Psoas muscle (tissue), 8 donors: ENCODE measurements around the gene STIL. TPM values are rescaled to one million over a fixed set of nuclear protein-coding genes. Genes with fewer than 3 reads are reported as not detected.

Source experiments
- ATAC-seq, 4 donors: fragments of 200-7000 bp; cut with Tn5 transposase; one replicate each; pipeline ENCODE4 v1.9.1; 2020; ENCODE audit warnings: moderate library complexity in 3 of 4, mild to moderate bottlenecking in 2 of 4
- DNase-seq, 2 donors: peaks; one replicate each; pipeline ENCODE4 v3.0.0-alpha.2; 2020
- H3K27ac ChIP-seq: fragments of 200-600 bp; one replicate; pipeline ENCODE4 v1.8.0; 2022
- H3K27me3 ChIP-seq, 3 donors: fragments of 200-600 bp in 1 of 3; one replicate each; pipeline versions ENCODE4 v1.6.1 to v1.8.0; 2013 to 2022; ENCODE audit warnings: low read length in 2 of 3, mild to moderate bottlenecking in 2 of 3, moderate library complexity in 1 of 3; ENCODE audit not compliant: insufficient read depth in 3 of 3
- H3K36me3 ChIP-seq, 2 donors: fragments of 200-600 bp in 1 of 2; one replicate each; pipeline versions ENCODE4 v1.6.1 to v1.8.0; 2013 to 2022; ENCODE audit warnings: low read depth in 1 of 2, mild to moderate bottlenecking in 1 of 2, moderate library complexity in 1 of 2; ENCODE audit not compliant: insufficient read depth in 1 of 2
- H3K4me1 ChIP-seq: fragments of 200-600 bp; one replicate; pipeline ENCODE4 v1.8.0; 2022
- H3K4me3 ChIP-seq: fragments of 200-600 bp; one replicate; pipeline ENCODE4 v1.8.0; 2022; ENCODE audit warnings: mild to moderate bottlenecking
- H3K9me3 ChIP-seq: fragments of 200-600 bp; one replicate; pipeline ENCODE4 v1.8.0; 2022
- WGBS, 3 donors: extraction: QIAGEN DNeasy Blood & Tissue Kit; methylation state at CpG; one replicate each; pipeline versions ENCODE4 v1.1.6 to v1.1.7; 2013; 5-methylcytosine and 5-hydroxymethylcytosine counted together
- intact Hi-C, 2 donors: fragments of 100-400 bp; cut with DNase I; formaldehyde crosslinking; loops; one replicate each; pipeline versions ENCODE4 v1.11.0 to v1.14.2; 2022
- polyA plus RNA-seq, 3 donors: library from polyadenylated mRNA; stranded (reverse); fragments of 200-250 nt; gene quantifications; one replicate each; pipeline ENCODE4 v1.2.3, GENCODE V29; 2013
- total RNA-seq, 4 donors: library from RNA; stranded (reverse); fragmentation: NEBNext Ultra II Directional in 2 of 4; extraction: Animal tissue kit (Norgen Biotek cat#: 25700) in 2 of 4; gene quantifications; one replicate each; pipeline versions ENCODE4 v1.2.1 to v1.2.4, GENCODE V29; 2021 to 2023
- TF ChIP-seq, protein P1 (sequence below): fragments of 200-600 bp; IDR thresholded peaks from one replicate; pipeline ENCODE4 v1.8.0; 2022; ENCODE audit warnings: antibody characterized with exemption
- donor health status: healthy with polysubstance abuse.
- donor health status: DM: no; HTN: no; CAD: no; lungs with moderate emphysema.
- donor health status: Bipolar disorder and iron deficiency.
- donor health status: healthy.
- donor health status: DM: yes; HTN: yes; CAD: no.
- donor health status: DM: no; HTN: no; CAD: no.
- donor health status: DM: no; HTN: no; CAD: no.
- donor health status: DM: yes; HTN: yes; CAD: no.

Gene STIL
- total and polyA plus RNA-seq, 7 donors = 0.14 to 1.0 (median 0.41) TPM

DNA sequence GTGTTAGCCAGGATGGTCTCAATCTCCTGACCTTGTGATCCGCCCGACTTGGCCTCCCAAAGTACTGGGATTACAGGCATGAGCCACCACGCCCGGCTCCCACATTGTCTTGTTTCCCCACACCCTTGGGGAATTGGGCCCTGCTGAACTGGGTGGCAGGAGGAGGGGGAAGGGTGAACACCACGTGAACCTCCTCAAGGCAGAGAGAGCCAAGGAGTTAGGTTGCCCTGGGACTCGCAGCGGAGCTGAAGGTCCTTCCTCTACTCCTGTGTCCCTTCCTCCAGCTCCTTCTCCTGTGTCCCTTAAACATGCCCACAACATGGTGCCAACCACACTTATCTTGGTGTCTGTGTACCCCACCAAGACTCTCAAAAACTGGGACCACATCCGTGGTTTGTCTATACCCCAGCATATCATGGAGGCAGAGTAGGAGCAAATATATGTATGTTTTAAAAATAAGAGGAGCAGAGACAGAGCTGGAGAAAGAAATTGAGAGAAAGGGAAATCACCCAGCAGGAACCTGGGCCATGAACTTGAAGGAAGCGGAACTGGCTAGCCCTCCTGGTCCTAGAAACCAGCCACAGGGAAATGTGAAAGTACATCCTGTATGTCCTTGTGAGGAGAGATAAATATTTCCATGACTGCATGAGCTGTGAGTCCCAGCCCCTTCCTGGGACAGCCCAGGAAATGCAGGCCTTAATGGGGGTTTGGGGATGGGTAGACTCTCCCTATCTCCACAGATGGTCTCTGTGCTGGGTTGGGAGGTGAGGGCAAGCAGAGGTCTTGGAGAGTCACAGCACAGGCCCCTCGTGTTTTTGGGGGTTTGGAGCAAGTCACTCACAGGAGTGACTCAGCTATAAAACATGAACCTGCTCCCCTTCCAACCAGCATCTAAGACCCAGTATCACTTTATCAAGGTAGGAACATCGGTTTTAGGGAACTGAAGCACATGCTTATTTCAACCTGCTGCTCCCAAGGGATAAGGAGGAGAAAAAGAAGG lies 72.5 kb downstream of the STIL start:
- WGBS, 3 donors = 62 to 74% (median 73%) methylated on average over 11 of the region's 11 CpGs
- Histone ChIP-seq H3K27me3 (peaks cover 0 to 23% (median 4%) of the 10 kb centered on the region in 3 donors), H3K36me3 (no peaks in the 10 kb centered on the region), H3K9me3 (no peaks in the 10 kb centered on the region), H3K4me1 (no peaks in the 10 kb centered on the region), H3K4me3 (no peak overlapping the region), H3K27ac (no peak overlapping the region)
- ATAC-seq (no peak), DNase-seq (no peak)
- TF ChIP-seq, protein P1, sequence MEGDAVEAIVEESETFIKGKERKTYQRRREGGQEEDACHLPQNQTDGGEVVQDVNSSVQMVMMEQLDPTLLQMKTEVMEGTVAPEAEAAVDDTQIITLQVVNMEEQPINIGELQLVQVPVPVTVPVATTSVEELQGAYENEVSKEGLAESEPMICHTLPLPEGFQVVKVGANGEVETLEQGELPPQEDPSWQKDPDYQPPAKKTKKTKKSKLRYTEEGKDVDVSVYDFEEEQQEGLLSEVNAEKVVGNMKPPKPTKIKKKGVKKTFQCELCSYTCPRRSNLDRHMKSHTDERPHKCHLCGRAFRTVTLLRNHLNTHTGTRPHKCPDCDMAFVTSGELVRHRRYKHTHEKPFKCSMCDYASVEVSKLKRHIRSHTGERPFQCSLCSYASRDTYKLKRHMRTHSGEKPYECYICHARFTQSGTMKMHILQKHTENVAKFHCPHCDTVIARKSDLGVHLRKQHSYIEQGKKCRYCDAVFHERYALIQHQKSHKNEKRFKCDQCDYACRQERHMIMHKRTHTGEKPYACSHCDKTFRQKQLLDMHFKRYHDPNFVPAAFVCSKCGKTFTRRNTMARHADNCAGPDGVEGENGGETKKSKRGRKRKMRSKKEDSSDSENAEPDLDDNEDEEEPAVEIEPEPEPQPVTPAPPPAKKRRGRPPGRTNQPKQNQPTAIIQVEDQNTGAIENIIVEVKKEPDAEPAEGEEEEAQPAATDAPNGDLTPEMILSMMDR = no peak
- intact Hi-C loops = no loop called here

DNA sequence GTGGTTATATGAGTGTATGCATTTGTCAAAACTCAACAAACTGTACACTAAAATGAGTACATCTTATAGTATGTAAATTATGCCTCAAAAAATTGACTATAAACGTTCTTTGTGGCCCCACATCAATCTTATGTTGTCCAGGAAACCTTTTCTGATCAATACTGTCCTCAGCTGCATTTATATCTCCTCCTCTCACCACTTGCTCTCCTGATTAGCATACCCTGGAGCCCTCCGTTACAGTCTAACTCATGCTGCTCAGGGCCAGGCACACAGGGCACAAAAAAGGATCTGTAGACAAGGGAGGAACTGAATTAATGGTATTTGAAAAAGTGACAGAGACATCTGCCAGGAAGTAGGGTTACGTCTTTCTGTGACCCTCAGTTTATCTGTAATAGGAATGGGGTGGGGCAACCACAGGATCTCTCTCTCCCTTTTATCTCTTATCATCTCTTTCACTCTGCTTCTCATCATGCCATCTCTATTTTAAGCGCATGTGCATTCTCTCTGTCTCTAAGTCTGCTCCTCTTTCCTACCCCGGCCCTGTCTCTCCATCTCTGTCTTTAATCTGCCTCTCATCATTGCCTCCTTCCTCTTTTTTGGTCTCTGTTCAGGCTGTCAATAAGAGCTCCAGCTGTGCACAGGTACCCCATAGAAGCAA lies 74.9 kb downstream of the STIL start:
- no peak for ATAC-seq

DNA sequence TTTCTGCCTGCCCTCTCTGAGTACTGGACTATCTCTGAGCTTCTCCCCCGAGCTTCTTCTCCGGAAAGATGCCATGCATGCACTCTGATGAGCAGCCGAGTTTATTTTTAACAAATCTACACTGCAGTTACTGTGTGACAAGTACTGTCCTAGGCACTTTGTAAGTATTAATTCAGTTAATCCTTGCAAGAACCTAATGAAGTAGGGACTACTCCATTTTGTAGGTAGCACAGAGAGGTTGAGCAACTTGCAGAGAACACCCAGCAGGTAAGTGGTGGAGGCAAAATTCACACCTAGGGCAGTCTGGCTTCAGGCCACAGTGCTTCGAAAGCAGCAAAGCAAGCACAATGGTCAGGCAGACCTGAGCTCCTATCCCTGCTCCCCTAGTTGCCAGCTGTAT lies 78.1 kb downstream of the STIL start:
- ATAC-seq (no peak), DNase-seq (no peak)
- H3K9me3 ChIP-seq = no peaks in the 10 kb centered on the region
- intact Hi-C loops = loop anchor here in 1 of 2 donors (2.0 kb wide), 1 partner anchor 17 kb away; no protein-coding TSS in a partner anchor
- TF ChIP-seq, protein P1 = no peak
- no peak overlapping the region for H3K4me3 ChIP-seq
- no peaks in the 10 kb centered on the region for H3K36me3 ChIP-seq
- peaks cover 6% of the 10 kb centered on the region for H3K4me1 ChIP-seq
- no peak overlapping the region for H3K27ac ChIP-seq
- H3K27me3 ChIP-seq = peaks cover 7 to 38% (median 14%) of the 10 kb centered on the region in 3 donors
- WGBS, 3 donors = 67 to 79% (median 76%) methylated on average over 4 of the region's 4 CpGs

More for the DNA sequence above, 74.9 kb downstream of the STIL start:
- H3K36me3 ChIP-seq = no peaks in the 10 kb centered on the region
- H3K27me3 ChIP-seq = peaks cover 0 to 15% (median 4%) of the 10 kb centered on the region in 3 donors
- WGBS, 3 donors = 72 to 74% (median 72%) methylated on average over 5 of the region's 5 CpGs
- H3K9me3 ChIP-seq = no peaks in the 10 kb centered on the region
- H3K4me3 ChIP-seq = no peak overlapping the region
- TF ChIP-seq, protein P1 = no peak
- no peak overlapping the region for H3K27ac ChIP-seq
- intact Hi-C loops = no loop called here
- H3K4me1 ChIP-seq = no peaks in the 10 kb centered on the region
- no peak for DNase-seq

DNA sequence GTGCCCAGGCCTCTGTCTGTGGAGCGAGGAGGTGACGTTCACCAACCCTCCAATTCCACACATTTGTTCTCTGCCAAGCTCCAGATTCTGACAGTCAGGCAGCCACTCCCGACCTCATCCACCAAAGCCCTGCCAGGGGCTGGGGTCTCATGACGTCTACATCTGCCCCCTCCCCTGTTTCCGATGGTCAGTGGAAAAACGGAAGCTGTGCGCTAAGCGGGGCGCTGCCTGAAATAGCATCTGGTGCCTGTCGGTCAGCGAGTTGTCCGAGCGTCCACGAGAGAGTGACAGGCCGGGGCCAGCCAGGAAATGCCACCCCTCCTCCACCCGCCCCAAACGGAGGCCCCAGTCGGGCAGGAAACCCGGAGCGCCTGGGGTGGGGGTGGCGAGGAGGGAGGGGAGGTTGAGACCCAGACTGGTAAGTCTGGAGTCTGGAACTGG lies 78.7 kb downstream of the STIL start:
- Histone ChIP-seq H3K4me3 (peak overlapping the region; percentile 38), H3K27ac (no peak overlapping the region), H3K9me3 (no peaks in the 10 kb centered on the region), H3K4me1 (peaks cover 6% of the 10 kb centered on the region), H3K27me3 (peaks cover 7 to 43% (median 19%) of the 10 kb centered on the region in 3 donors), H3K36me3 (no peaks in the 10 kb centered on the region)
- DNase-seq = peak in 1 of 2 donors; percentile 63
- intact Hi-C loops = no loop called here
- ATAC-seq = peak in 2 of 4 donors; percentile 43 to 47
- TF ChIP-seq, protein P1 = no peak
- WGBS, 3 donors = 18 to 30% (median 23%) methylated on average over 21 of the region's 21 CpGs
